HG03520 (cell line): ENCODE results near the gene SFXN5.
"Not testable (repeated sequence)": the region's sequence is repeated elsewhere in the genome, so short reads cannot be mapped to it uniquely, and the experiment has no call there.

Source experiments
- ATAC-seq: cut with Tn5 transposase; IDR thresholded peaks from one replicate; pipeline ENCODE4 v1.9.1; 2021; ENCODE audit warnings: mild to moderate bottlenecking, moderate library complexity; ENCODE audit not compliant: unreplicated experiment

SFXN5 gene

GRCh38 chr2:73071360-73072128 is at the start of gene SFXN5:
TSS of gene SFXN5 (minus strand) at chr2:73071712. CDS start at chr2:73071705, 7 bp downstream.
- ATAC-seq: peak; percentile 95

GRCh38 chr2:73119611-73120239 is 48.2 kb upstream of the SFXN5 start:
- not testable (repeated sequence) for ATAC-seq

- ATAC-seq: no peak
Measured at GRCh38 chr2:73117441-73117840, 45.9 kb upstream of the SFXN5 start.

GRCh38 chr2:73116182-73116960 is 44.9 kb upstream of the SFXN5 start:
- no peak for ATAC-seq

- ATAC-seq: no peak
Measured at GRCh38 chr2:73114273-73114867, 42.9 kb upstream of the SFXN5 start.

GRCh38 chr2:73112913-73113854 is 41.7 kb upstream of the SFXN5 start, which contains the start of gene RAB11FIP5:
TSS of gene RAB11FIP5 (minus strand) at chr2:73112948. CDS start at chr2:73112777, 171 bp downstream.
- peak; percentile 62 for ATAC-seq

GRCh38 chr2:73112026-73112912 is 40.8 kb upstream of the SFXN5 start:
- ATAC-seq: peak; percentile 17

- ATAC-seq: no peak
Measured at GRCh38 chr2:73111073-73112025, 39.8 kb upstream of the SFXN5 start.

- ATAC-seq: no peak
Measured at GRCh38 chr2:73110168-73111072, 38.9 kb upstream of the SFXN5 start.

GRCh38 chr2:73109431-73110167 is 38.1 kb upstream of the SFXN5 start:
- ATAC-seq: no peak

- ATAC-seq: no peak
Measured at GRCh38 chr2:73107211-73107926, 35.9 kb upstream of the SFXN5 start.

GRCh38 chr2:73106791-73107190 is 35.3 kb upstream of the SFXN5 start:
- ATAC-seq: no peak

- ATAC-seq: no peak
Measured at GRCh38 chr2:73105511-73105971, 34.0 kb upstream of the SFXN5 start.

GRCh38 chr2:73104933-73105332 is 33.4 kb upstream of the SFXN5 start:
- no peak for ATAC-seq

- no peak for ATAC-seq
Measured at GRCh38 chr2:73103018-73103542, 31.6 kb upstream of the SFXN5 start.
